Panc1 (cell line): ENCODE data around the gene LMO3.

Experiments used
- CTCF ChIP-seq: fragments of 450-650 bp; IDR thresholded peaks from 2 replicates; pipeline ENCODE4 v1.5.1; 2017; ENCODE audit warnings: mild to moderate bottlenecking
- POLR2AphosphoS5 ChIP-seq: IDR thresholded peaks from 2 replicates; pipeline ENCODE4 v1.6.1; 2012; ENCODE audit warnings: mild to moderate bottlenecking, low read depth, low read length, moderate library complexity
- REST ChIP-seq, 2 experiments: IDR thresholded peaks; 2 replicates each; pipeline ENCODE4 v1.6.1; 2011 to 2012; ENCODE audit warnings: low read depth in 2 of 2, control low read depth in 1 of 2, low read length in 1 of 2, mild to moderate bottlenecking in 1 of 2, moderate library complexity in 1 of 2; ENCODE audit not compliant: insufficient read depth in 1 of 2
- SIN3A ChIP-seq: IDR thresholded peaks from 2 replicates; pipeline ENCODE4 v1.6.1; 2012; ENCODE audit warnings: low read depth, mild to moderate bottlenecking, low read length, moderate library complexity, borderline replicate concordance; ENCODE audit not compliant: insufficient read depth
- TCF7L2 ChIP-seq: IDR thresholded peaks from 2 replicates; pipeline ENCODE4 v1.6.1; 2011; ENCODE audit warnings: mild to moderate bottlenecking, low read depth, low read length, inconsistent platforms

GRCh38 chr12:16513231-16513630 lies 92.7 kb downstream of the LMO3 start:
- TF ChIP-seq POLR2AphosphoS5 (no peak), CTCF (no peak), REST (IDR thresholded peaks at IDR 0.05; ENCODE audit: insufficient read depth in 1 of 2, low read depth in 2 of 2, low read length in 1 of 2) (no peak), SIN3A (no peak), TCF7L2 (no peak)
